KMS-11 (cell line): ENCODE measurements around the gene PLCB2.

Experiments
- H2AFZ ChIP-seq: fragments of 200-600 bp; sonication (generic); 2 replicates; pipeline ENCODE4 v1.6.1; 2016; ENCODE audit warnings: antibody characterized with exemption, mixed run types, low read depth
- H3K27ac ChIP-seq: fragments of 200-600 bp; sonication (generic); 2 replicates; pipeline ENCODE4 v1.6.1; 2016; ENCODE audit warnings: mild to moderate bottlenecking, mixed run types
- H3K27me3 ChIP-seq: fragments of 200-600 bp; sonication (generic); 2 replicates; pipeline ENCODE4 v1.6.1; 2017; ENCODE audit warnings: mild to moderate bottlenecking, low read depth, mixed run types, moderate library complexity; ENCODE audit not compliant: insufficient read depth
- H3K36me3 ChIP-seq: fragments of 200-600 bp; sonication (generic); 2 replicates; pipeline ENCODE4 v1.6.1; 2017; ENCODE audit warnings: mild to moderate bottlenecking, mixed run types; ENCODE audit not compliant: insufficient read depth
- H3K4me1 ChIP-seq: fragments of 200-600 bp; sonication (generic); 2 replicates; pipeline ENCODE4 v1.6.1; 2016; ENCODE audit warnings: mild to moderate bottlenecking, low read depth, mixed run types; ENCODE audit not compliant: poor library complexity, severe bottlenecking
- H3K4me2 ChIP-seq: fragments of 200-600 bp; sonication (generic); 2 replicates; pipeline ENCODE4 v1.7.0; 2016; ENCODE audit warnings: mild to moderate bottlenecking, mixed run types
- H3K4me3 ChIP-seq: fragments of 200-600 bp; sonication (generic); IDR thresholded peaks from 2 replicates; pipeline ENCODE4 v1.6.1; 2017; ENCODE audit warnings: low read depth, low read length, mixed read lengths; ENCODE audit not compliant: insufficient read depth
- H3K79me2 ChIP-seq: fragments of 200-600 bp; sonication (generic); 2 replicates; pipeline ENCODE4 v1.6.1; 2016; ENCODE audit warnings: low read depth, mixed run types; ENCODE audit not compliant: insufficient read depth
- H3K9ac ChIP-seq: fragments of 200-600 bp; sonication (generic); 2 replicates; pipeline ENCODE4 v1.6.1; 2016; ENCODE audit warnings: mild to moderate bottlenecking, mixed run types
- H4K20me1 ChIP-seq: fragments of 200-600 bp; sonication (generic); 2 replicates; pipeline ENCODE4 v1.6.1; 2016; ENCODE audit warnings: mild to moderate bottlenecking, mixed run types; ENCODE audit not compliant: insufficient read depth
- TF ChIP-seq, protein P1 (sequence below): fragments of 200-600 bp; sonication (generic); conservative IDR thresholded peaks from 2 replicates; pipeline ENCODE4 v1.6.1; 2017; ENCODE audit warnings: low read depth, mild to moderate bottlenecking, antibody characterized with exemption, low read length, moderate library complexity, mixed read lengths

The PLCB2 gene

DNA sequence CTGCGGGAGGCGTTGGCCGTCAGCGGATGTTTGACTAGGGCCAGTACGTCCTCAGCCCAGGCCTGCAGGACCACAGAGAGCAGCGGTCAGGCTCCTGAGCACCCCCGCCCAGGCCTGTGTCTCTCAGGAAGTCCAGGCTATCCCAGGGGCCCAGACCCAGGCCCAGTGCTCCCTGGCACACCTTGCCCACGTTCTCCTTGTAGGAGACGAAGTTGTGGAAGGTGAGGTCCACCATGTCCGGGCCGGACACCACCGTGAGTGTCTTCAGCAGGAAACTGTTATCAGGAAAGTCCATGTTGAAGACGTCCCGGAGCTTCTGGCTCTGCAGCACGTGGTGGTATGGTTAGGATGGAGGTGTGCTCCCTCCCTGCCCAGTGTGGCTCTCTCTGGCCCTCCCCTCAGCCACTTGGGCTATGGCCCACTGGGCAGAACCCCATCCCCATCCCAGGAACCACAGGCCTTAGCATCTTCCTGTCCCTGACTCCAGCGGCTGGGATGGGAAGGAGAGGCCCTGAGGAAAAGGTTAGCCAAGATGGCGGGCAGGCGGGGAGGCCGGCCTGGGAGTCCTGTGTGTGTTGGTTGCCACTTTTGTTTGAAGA is 5.3 kb downstream of the PLCB2 start:
- Histone ChIP-seq H2AFZ (no peak overlapping the region), H4K20me1 (no peaks in the 10 kb centered on the region), H3K36me3 (no peaks in the 10 kb centered on the region), H3K4me1 (no peaks in the 10 kb centered on the region), H3K79me2 (no peaks in the 10 kb centered on the region), H3K4me2 (no peak overlapping the region), H3K27me3 (no peaks in the 10 kb centered on the region; the same call in 1 of the 2 replicates), H3K27ac (no peak overlapping the region), H3K9ac (no peak overlapping the region), H3K4me3 (no peak overlapping the region)
- TF ChIP-seq, protein P1, sequence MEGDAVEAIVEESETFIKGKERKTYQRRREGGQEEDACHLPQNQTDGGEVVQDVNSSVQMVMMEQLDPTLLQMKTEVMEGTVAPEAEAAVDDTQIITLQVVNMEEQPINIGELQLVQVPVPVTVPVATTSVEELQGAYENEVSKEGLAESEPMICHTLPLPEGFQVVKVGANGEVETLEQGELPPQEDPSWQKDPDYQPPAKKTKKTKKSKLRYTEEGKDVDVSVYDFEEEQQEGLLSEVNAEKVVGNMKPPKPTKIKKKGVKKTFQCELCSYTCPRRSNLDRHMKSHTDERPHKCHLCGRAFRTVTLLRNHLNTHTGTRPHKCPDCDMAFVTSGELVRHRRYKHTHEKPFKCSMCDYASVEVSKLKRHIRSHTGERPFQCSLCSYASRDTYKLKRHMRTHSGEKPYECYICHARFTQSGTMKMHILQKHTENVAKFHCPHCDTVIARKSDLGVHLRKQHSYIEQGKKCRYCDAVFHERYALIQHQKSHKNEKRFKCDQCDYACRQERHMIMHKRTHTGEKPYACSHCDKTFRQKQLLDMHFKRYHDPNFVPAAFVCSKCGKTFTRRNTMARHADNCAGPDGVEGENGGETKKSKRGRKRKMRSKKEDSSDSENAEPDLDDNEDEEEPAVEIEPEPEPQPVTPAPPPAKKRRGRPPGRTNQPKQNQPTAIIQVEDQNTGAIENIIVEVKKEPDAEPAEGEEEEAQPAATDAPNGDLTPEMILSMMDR = no peak

DNA sequence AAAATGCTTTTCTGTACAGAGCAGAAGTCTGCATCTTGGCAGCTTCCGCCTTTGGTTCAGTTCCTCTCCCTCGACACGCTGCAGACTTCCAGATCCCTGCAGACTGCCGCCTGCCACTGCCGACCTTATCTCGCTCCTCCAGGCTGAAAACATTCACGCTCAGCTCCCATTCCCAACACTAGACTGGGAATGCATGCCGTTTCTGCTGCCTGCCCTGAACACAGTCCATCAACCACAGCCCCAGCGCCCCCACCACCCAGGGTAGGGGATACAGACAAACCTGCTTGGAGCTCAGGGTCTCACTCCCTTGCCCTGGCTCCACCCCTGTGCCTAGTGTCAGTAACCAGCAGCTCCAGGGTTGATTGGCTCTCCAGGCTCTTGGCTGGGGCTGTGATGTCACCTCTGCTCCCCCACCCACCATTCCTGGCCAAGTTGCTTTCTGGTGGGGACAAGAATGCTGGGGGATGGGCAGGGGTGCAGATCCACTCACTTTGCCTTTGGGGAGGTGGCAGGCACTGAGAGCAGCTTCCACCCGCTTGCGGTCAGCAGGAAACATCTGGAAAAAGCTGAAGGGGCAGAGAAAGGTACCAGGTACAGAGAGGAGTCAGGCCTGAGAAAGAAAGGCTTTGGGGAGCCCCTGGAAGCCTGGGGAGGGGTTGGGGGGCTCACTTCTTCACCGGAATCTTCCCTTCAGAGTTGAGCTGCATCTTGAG is 6.1 kb downstream of the PLCB2 start:
- H3K36me3 ChIP-seq = no peaks in the 10 kb centered on the region
- H2AFZ ChIP-seq = no peak overlapping the region
- H3K27ac ChIP-seq = no peak overlapping the region
- no peaks in the 10 kb centered on the region for H3K4me1 ChIP-seq
- no peak overlapping the region for H3K4me2 ChIP-seq
- H3K4me3 ChIP-seq = no peak overlapping the region
- H4K20me1 ChIP-seq = no peaks in the 10 kb centered on the region
- H3K9ac ChIP-seq = no peak overlapping the region
- no peaks in the 10 kb centered on the region for H3K79me2 ChIP-seq
- TF ChIP-seq, protein P1 = no peak
- H3K27me3 ChIP-seq = peaks cover 2% of the 10 kb centered on the region; the same call in 1 of the 2 replicates

DNA sequence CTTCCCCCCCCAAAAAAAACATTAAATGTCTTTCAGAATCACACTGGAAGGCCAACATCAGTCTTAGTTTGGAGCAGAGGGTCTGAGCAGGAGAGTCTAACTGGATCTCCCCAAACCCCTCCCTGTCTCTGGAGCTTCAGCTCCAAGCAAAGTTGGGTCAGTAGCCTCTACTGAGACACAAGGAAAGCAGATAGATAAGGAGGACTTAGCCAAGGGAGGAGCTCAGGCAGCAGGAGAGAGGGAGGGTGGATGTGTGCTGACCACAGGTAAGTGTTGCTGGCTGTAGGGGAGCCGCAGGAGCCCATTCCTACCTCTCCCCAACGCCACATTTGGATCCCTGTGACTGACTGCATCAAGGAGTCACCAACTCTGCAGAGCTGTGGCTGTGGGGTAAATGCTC is 7.0 kb downstream of the PLCB2 start:
- H3K27me3 ChIP-seq = peaks cover 9% of the 10 kb centered on the region; the same call in 1 of the 2 replicates
- no peak overlapping the region for H3K27ac ChIP-seq
- TF ChIP-seq, protein P1 = no peak
- H3K4me1 ChIP-seq = no peaks in the 10 kb centered on the region
- H3K4me3 ChIP-seq = no peak overlapping the region
- no peaks in the 10 kb centered on the region for H4K20me1 ChIP-seq
- no peak overlapping the region for H3K9ac ChIP-seq
- H3K79me2 ChIP-seq = no peaks in the 10 kb centered on the region
- no peak overlapping the region for H2AFZ ChIP-seq
- no peaks in the 10 kb centered on the region for H3K36me3 ChIP-seq
- H3K4me2 ChIP-seq = no peak overlapping the region

DNA sequence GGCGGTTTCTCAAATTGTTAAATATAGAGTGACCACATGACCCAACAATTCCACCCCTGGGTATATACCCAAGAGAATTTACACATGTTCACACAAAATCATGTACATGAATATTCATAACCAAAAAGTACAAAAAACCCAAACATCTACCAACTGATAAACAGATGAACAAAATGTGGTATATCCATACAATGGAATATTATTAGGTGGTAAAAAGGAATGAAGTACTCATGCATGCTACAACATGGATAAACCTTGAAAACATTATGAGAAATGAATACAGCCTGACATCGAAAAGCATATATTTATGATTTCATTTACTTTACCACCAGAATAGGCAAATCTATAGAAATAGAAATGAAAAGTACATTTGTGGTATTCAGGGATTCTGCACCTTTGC is 7.4 kb downstream of the PLCB2 start:
- Histone ChIP-seq H3K36me3 (no peaks in the 10 kb centered on the region), H3K27me3 (peaks cover 10% of the 10 kb centered on the region; the same call in 1 of the 2 replicates), H3K4me3 (no peak overlapping the region), H2AFZ (no peak overlapping the region), H3K9ac (no peak overlapping the region), H4K20me1 (no peaks in the 10 kb centered on the region), H3K79me2 (no peaks in the 10 kb centered on the region), H3K4me1 (no peaks in the 10 kb centered on the region), H3K4me2 (no peak overlapping the region), H3K27ac (no peak overlapping the region)
- TF ChIP-seq, protein P1 = no peak
